RCC 7860 (cell line): ENCODE results near the gene ANKFN1.
A peak's percentile ranks its signal among the peaks of the same experiment; 100 is the strongest.

Experiments
- DNase-seq: peaks from one replicate; pipeline ENCODE4 v3.0.0-alpha.2; 2015; ENCODE audit warnings: low spot score
- FAIRE-seq: peaks from 2 replicates; lab custom pipeline; 2012; peaks lifted over from hg19 to GRCh38; lab: Jason Lieb, UNC

ANKFN1 gene

DNA sequence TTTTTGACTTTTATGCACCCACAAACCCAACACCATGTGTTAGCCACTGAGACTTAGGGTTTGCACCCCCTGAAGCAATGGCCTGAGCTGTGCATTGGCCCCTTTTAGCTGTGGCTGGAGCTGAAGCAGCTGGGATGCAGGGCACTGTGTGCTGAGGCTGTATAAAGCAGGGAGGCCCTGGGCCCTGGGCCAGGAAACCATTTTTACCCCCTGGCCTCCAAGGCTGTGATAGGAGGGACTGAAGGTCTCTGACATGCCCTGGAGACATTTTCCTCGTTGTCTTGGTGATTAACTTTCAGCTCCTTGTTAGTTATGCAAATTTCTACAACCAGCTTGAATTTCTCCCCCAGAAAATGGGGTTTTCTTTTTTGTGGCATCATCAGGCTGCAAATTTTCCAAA, 6.7 kb upstream of the ANKFN1 start:
- DNase-seq (no peak), FAIRE-seq (no peak)

GRCh38 chr17:56148333-56148732, 4.9 kb upstream of the ANKFN1 start:
- FAIRE-seq (no peak), DNase-seq (no peak)

GRCh38 chr17:56149266-56150036, 3.8 kb upstream of the ANKFN1 start:
- DNase-seq (no peak), FAIRE-seq (no peak)

- FAIRE-seq (no peak), DNase-seq (no peak)
These were observed 2.6 kb upstream of the ANKFN1 start for GRCh38 chr17:56150649-56151048.

DNA sequence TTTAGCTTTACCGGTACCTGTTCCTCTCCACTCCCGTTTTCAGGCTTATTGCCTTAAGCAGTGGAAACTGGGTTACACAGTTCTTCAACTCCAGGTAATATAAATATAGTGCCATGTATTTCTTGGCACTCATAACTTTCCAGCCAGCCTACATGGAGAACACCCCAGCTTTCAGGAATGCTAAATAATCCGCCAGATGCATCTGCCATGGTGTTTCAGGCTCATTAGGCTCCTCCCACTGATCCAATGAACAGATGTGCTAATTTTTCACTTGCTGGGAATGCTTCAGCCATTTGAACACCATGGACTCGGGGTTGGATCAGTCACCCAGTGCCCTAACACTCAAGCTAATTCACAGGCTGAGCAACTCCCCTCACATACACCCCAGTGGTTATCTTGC, 4.6 kb downstream of the ANKFN1 start:
- FAIRE-seq (no peak), DNase-seq (no peak)

- no peak for DNase-seq
- FAIRE-seq: no peak
These were observed 5.1 kb downstream of the ANKFN1 start for GRCh38 chr17:56158344-56158743.

GRCh38 chr17:56158915-56159825, 5.9 kb downstream of the ANKFN1 start:
- FAIRE-seq: no peak
- no peak for DNase-seq

DNA sequence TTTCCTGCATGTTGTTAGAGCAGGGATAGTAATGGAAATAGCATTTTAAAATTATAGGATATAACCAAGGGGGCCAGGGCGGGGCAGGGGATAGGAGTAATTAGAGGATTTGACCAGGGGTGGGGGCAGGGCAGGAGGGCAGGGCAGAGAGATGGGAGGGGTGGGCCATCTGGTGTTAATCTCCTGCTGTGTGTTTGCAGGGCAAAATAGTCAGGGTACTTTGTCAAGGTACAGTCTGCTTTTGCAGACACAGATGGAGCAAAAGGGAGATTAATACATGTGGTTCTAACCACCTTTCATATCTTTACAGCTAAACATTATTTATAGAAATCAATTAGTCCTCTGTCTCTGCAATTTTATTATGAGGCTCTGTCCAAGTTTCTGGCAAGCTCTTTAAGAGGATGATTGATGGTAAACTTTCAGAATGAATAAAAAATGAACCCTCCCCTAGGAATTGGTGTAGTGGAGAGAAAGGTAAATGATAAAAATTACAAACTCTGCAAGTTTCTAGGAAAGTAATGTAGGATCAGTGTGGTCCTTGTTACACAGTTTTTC, 6.6 kb downstream of the ANKFN1 start:
- FAIRE-seq (no peak), DNase-seq (no peak)

DNA sequence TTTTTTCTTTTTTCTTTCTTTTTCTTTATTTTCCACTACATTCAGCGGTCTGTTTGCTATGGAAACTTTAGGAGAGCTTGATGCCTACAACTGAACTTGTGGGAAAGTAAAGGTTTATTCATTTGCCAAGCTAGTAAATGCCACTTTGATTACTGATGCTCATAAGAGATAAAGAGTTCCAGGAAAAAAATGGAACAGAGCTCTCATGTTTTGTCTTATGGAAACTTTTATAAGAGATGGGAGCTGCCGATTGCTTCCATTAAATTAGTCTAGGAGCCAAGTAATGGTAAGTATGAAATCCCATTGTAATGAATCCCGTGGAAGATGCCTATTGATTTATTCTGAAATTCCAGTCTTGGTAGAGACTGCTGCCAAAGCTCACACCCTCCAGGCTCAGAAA, 7.1 kb downstream of the ANKFN1 start:
- no peak for DNase-seq
- FAIRE-seq: no peak

- no peak for FAIRE-seq
- peak; percentile 16 for DNase-seq
These were observed 11.9 kb downstream of the ANKFN1 start for GRCh38 chr17:56165072-56165641.

GRCh38 chr17:56167491-56167890, 14.2 kb downstream of the ANKFN1 start:
- DNase-seq (no peak), FAIRE-seq (no peak)

DNA sequence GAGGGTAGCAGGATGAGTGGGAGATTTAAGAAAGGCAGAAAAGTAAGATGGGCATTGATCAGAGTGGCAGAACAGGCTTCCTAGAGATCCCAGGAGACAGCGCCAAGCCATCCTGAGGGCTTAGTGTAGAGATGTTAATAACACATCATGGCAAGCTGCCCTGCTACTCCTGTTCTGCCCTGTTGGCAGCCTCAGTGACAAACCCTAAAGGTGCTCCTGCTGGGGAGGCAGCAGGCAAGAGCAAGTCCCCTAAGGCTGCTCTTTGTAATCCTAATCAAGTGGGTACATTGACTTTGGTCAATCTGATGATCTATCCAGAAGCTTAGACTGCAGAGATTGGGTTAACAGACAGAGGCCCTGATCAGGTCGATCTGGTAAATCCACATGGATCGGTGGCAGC, 16.3 kb downstream of the ANKFN1 start:
- FAIRE-seq (no peak), DNase-seq (no peak)

DNA sequence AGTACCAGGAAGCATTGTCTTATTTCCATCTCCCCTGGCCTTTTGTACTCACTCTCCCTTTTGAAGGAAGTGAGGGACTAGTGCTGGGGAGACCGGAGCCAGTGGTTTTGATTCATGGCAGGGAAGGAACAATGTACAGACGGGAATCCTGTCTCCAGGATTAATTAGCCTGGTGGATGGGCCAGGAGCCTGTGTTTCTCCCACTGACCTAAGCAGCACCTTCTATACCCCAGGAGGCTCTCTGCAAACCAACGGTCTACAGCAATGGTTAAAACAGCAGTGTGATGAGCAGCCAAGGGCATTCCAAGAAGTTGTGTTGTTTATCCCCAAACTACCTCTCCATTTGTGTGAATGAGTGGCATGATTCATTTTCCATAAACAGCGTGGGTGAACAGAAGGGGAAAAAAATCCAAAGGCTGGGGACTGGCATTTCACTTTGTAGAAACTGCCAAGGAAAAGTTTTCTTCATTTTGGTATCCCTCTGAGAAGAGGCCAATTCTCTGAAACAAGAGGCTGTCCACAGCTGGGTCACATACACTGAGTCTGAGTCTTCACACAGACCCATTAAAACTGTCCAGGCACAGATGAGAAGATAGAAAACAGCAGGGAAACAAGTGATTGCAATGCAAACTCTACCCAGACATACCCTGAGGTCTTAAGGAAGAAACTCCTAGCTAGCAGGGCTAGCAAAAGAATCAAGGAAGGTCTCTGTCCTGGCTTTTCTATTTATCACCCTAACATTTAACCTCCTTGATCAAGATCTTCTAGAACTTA, 18.1 kb downstream of the ANKFN1 start:
- DNase-seq (no peak), FAIRE-seq (no peak)

- no peak for DNase-seq
- no peak for FAIRE-seq
These were observed 19.3 kb downstream of the ANKFN1 start for GRCh38 chr17:56172517-56172982.

- no peak for FAIRE-seq
These were observed 19.8 kb downstream of the ANKFN1 start for GRCh38 chr17:56173026-56173425.

DNA sequence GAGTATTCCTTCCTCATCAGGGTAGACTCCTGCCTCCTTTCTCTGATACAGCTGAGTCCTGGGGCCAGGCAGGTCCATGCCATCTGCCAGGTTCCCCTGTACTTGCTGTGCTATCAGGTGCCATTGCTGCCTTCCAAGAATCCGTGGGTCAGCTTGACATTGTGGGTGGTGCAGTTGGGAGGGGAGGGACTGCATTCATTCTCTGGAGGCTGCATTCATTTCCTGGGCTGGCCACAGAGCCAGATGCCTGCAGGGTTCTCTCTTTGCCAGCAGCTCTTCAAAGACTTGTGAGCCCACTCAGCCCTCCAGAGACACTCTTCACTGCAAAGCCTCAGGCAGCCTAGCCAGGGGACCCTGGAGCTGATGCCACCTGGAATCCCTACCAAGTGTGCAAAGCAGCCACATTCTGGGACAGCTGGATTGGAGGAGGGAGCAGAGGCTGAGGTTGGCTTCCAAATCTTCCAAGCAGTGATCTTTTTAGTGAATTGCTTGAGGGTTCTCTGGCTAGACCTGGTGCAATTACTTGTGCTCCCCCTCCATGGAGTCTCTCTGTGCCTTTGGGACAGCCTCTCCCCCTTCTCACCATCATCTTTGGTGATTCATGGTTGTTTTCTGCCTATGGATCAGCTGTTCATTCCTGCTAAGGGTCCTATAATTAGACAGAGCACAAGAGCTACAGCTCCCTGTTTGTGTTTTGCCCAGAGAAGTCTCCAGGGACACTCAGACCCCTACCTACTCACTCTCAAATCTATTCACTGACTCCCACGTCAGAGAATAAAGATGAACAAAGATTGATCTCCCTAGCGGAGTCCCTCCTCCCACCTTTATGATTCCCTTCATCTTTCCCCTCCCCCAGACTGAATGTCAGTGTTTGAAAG, 20.9 kb downstream of the ANKFN1 start:
- no peak for FAIRE-seq

More at GRCh38 chr17:56173026-56173425, 19.8 kb downstream of the ANKFN1 start:
- DNase-seq: no peak

GRCh38 chr17:56175299-56175955, 22.2 kb downstream of the ANKFN1 start:
- DNase-seq: no peak
- no peak for FAIRE-seq

More for the DNA sequence above, 20.9 kb downstream of the ANKFN1 start:
- DNase-seq: no peak

- DNase-seq (no peak), FAIRE-seq (no peak)
These were observed 22.8 kb downstream of the ANKFN1 start for GRCh38 chr17:56176091-56176490.

- DNase-seq: no peak
- FAIRE-seq: no peak
These were observed 24.1 kb downstream of the ANKFN1 start for GRCh38 chr17:56177361-56177760.
